GM18508 (cell line): Measurements from ENCODE around the gene TIAM2.

Experiments used
- ATAC-seq: cut with Tn5 transposase; IDR thresholded peaks from one replicate; pipeline ENCODE4 v1.9.1; 2021; ENCODE audit warnings: moderate number of reproducible peaks; ENCODE audit not compliant: insufficient read depth, unreplicated experiment

Gene TIAM2

GRCh38 chr6:155270561-155271091 is 275.5 kb downstream of the TIAM2 start:
- ATAC-seq = no peak

DNA sequence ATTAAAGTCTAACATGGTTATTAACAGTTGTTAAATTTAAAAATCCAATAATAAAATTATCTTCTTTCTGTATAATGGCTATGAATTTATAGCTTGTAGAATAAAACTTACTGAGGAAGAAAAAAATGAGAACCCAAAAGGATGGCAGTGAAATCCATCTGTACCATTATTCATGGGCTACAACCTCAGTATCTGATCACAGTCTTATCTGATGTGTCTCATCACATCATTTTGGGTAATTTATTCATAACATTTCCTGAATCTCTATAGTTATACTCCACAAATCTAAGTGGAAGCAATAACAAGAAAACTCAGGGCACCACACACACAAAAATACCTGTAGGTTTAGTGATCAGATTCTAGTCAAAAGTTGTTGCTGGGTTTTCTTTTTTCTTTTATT is 276.0 kb downstream of the TIAM2 start:
- ATAC-seq = no peak

DNA sequence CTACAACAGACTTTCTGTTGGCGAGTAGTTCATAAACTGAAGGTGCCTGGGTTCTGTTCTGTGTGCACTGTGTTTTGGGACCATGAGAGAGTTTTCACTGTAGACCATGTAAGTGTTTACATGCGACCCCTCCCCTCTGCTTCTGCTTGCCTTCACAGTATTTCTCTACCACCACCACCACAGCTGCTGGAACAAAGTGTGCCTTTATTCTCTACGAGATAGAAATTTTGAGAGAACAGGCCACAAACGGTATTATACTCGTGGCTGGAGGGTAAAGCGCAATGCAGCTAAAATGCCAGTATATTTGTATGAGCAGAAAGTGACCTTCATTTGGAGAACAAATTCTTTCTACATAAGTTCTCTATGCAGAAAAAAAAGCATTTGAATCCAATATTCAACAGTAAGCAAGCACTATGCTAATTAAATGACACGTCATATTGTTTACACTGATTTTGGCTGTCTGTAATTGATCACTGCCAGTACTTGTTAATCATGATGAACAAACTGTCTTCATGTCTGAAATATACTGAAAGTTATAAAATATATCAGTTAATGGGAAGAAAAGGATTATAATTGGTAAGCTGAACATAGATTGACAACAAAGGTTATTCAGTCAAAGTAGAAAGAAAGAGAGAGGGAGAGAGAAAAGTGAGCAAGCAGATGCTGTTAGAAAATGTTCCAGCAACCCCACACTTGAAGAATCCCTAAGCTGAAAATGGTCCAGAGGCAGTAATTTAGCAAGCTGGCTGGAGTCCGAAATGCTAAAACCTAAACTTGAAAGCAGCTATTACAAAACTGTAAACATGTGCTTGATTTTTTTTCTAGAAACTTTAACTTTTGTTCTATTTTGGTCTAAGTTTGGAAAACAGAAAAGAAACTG is 277.5 kb downstream of the TIAM2 start:
- ATAC-seq = no peak

- no peak for ATAC-seq
Measured at GRCh38 chr6:155273431-155273830, 278.3 kb downstream of the TIAM2 start.

DNA sequence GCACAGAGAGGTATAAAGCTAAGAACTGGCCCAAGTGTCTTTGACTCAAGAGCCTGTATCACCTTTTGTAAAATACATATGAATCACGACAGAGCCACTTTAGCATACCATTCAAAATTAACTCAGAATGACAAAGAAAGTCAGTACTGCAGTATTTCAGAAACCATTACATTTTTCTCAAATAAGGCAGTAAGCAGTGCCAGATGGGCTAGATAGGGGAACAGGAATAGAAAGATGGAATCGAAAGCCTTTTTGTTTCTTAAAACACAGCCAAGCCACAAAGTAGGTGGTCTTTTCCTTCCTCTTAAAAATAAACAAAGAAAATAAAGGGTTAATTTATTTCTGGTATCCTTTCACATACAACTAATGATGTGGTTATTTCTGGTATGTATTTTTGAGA is 279.0 kb downstream of the TIAM2 start:
- no peak for ATAC-seq

- no peak for ATAC-seq
Measured at GRCh38 chr6:155274533-155274932, 279.4 kb downstream of the TIAM2 start.

GRCh38 chr6:155275808-155276480 is 280.8 kb downstream of the TIAM2 start:
- no peak for ATAC-seq

DNA sequence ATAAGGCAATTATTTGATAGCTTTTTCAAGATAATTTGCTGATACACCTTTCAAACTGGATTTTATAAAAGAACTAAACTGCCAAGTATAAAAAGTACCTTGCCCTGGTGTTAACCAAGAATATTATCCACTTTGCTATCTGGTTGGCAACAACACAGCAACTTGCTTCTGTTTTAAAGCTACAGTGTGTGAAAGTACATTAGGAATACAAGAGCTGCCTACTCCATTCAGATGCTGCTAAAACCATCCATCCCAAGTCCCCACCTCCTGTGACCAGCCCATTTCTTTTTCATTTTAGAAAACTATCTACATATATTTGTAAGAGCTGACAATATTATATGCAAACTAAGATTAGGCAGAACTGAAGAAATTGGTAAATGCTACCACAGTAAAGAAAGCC is 281.5 kb downstream of the TIAM2 start:
- ATAC-seq = no peak

DNA sequence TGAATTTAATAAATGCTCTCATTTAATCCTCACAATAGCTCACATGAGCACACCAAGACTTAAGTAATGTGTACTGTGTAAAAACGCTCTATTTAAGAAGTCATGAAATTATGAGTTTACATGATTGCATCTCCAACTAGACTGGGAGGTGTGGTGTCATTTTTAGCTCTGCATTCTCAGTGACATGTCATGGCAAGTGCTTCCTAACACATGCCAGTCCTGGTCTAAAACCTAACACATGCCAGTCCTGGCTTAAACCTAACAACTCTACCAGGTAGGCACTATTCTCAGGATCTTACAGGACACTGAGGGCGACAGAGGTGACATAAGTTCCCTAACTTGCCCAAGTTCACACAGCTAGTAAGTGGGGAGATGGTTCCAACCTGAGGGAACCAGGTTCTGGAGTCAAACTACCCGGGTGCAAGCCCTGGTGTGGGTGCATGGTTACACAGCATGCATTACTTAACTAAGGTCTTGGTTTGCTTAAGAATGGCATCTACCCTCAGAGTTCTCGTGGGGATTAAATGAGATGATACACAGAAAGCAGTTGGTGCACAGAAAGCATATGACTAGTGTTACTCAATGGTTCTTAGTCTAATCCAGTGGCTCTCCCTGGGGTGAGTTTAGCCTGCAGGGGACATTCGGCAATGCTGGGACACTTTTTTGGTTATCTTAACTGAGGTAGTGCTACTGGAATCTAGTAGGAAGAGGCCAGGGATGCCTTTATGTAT is 283.4 kb downstream of the TIAM2 start:
- no peak for ATAC-seq

DNA sequence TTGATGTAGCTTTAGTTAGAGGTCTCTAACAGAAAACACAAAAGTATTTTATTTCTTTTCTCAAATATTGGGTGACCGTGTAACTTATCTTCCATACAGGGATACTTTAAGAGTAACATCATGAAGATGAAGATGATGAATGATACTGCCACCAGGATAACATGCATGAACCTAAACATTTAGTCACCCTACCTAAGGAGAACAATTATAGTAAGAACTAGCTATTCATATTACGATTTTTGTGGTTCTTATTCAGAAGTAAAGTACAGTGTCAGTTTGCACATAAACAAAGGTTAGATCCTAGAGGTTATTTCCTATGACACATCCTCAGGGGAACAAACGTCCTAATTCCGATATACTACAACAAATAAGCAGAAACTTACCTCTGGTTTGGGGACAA is 289.7 kb downstream of the TIAM2 start:
- ATAC-seq = no peak

DNA sequence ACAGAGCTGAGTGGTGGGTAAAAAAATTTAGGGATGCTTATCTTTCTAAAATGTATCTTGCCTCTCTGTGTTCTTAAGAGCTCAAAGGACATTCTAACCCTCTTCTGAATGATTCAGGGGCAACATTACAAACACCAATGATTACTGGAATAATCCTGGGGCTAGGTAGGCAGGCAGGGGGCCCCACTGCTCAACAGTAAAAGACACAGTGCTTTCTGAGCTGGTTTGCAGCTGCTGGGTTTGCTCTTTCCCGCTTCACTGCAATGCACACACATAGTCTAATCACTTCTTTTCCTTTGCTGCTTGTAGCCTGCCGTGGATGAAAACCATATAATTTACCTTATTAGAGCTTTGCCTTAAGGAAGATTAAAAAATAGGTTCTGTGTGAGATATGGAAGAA is 292.6 kb downstream of the TIAM2 start:
- no peak for ATAC-seq

DNA sequence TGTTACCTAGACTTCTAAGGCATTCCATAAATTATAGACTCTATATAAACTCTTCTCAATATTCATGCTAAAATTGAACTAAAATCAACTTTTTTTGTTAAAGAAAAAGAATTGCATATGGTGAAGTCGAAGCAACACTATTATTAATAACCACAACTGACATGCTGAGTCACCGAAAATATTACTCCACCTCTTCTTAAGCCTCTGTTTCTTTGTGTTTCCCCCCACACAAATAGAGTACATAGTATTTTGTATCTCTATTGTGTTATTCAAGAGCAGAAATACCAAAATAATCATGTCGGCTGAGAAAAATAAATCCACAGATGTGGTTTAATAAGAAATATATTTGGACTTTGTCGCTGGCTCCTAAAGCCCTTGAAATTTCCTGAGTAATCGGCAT is 295.4 kb downstream of the TIAM2 start:
- no peak for ATAC-seq

DNA sequence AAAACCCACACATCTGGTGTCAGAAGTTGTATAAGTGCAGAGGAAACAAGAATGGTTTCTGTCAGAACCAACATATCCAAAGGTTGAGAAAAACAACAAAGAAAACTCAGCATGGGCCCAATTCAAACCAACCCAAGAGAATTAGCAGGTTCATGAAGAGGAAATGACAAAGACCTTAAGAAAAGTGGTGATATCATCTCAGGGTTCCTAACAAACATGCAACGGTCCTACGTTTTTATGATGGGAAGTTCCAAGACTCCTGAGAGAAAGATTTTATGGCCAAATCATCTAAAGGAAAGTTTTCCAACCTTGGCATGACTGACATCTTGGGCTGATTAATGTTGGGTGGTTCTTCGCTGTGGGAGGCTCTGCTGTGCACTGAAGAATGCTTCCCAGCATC is 296.2 kb downstream of the TIAM2 start:
- no peak for ATAC-seq

DNA sequence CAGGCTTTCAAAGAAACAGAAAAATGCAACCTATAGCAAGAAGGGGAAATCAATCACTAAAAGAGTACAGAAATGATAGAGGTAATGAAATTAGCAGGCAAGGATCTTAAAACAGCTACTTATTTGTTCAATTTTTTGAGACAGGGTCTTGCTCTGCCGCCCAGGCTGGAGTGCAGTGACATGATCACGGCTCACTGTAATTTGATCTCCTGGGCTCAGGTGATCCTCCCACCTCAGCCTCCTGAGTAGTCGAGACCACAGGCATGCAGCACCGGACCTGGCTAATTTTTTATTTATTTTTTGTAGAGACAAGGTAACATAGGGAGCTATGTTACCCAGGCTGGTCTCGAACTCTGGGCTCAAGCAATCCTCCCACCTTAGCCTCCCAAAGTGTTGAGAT is 297.6 kb downstream of the TIAM2 start:
- ATAC-seq = no peak

GRCh38 chr6:155297669-155298068 is 302.6 kb downstream of the TIAM2 start:
- ATAC-seq = no peak

GRCh38 chr6:155301867-155302266 is 306.8 kb downstream of the TIAM2 start:
- no peak for ATAC-seq

- ATAC-seq = no peak
Measured at GRCh38 chr6:155303361-155303870, 308.3 kb downstream of the TIAM2 start.

DNA sequence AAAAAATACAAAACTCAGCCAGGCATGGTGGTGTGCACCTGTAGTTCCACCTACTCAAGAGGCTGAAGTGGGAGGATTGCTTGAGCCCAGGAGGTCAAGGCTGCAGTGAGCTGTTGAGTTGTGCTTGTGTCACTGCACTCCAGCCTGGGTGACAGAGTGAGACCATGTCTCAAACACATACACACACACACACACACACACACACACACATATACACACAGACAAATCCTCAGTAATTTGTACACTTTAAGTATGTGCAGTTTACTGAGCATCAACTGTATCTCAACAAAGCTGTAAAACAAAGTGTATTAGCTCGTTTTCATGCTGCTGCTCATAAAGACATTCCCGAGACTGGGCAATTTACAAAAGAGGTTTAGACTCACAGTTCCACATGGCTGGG is 311.8 kb downstream of the TIAM2 start:
- ATAC-seq = no peak
